HEK293T (cell line): ENCODE data around the gene ITSN1.

ENCODE experiments used
- ARNT ChIP-seq: fragments of 450-650 bp; IDR thresholded peaks from 2 replicates; pipeline ENCODE4 v1.6.1; 2017; ENCODE audit warnings: mild to moderate bottlenecking
- BHLHE40 ChIP-seq: fragments of 450-650 bp; IDR thresholded peaks from 2 replicates; pipeline ENCODE4 v1.6.1; 2016; ENCODE audit warnings: mild to moderate bottlenecking, moderate library complexity, borderline replicate concordance
- CTBP1 ChIP-seq: fragments of 450-650 bp; IDR thresholded peaks from 2 replicates; pipeline ENCODE4 v1.6.1; 2016; ENCODE audit warnings: borderline replicate concordance
- FOXK2 ChIP-seq: fragments of 450-650 bp; IDR thresholded peaks from 2 replicates; pipeline ENCODE4 v1.6.1; 2016; ENCODE audit warnings: mild to moderate bottlenecking
- FOXM1 ChIP-seq: fragments of 450-650 bp; IDR thresholded peaks from 2 replicates; pipeline ENCODE4 v1.6.1; 2017; ENCODE audit warnings: mild to moderate bottlenecking, borderline replicate concordance
- HDGF ChIP-seq: fragments of 450-650 bp; IDR thresholded peaks from 2 replicates; pipeline ENCODE4 v1.6.1; 2017; ENCODE audit warnings: antibody characterized with exemption, borderline replicate concordance
- LEF1 ChIP-seq: fragments of 450-650 bp; IDR thresholded peaks from 2 replicates; pipeline ENCODE4 v1.6.1; 2017; ENCODE audit warnings: mild to moderate bottlenecking, borderline replicate concordance
- PKNOX1 ChIP-seq: fragments of 450-650 bp; IDR thresholded peaks from 2 replicates; pipeline ENCODE4 v1.6.1; 2016
- SP1 ChIP-seq: fragments of 450-650 bp; IDR thresholded peaks from 2 replicates; pipeline ENCODE4 v1.6.1; 2017
- SUZ12 ChIP-seq: fragments of 450-650 bp; IDR thresholded peaks from 2 replicates; pipeline ENCODE4 v1.6.1; 2016; ENCODE audit warnings: mild to moderate bottlenecking

GRCh38 chr21:33870768-33871167 is 228.5 kb downstream of the ITSN1 start:
- TF ChIP-seq FOXK2 (no peak), FOXM1 (no peak), LEF1 (no peak), SP1 (no peak), SUZ12 (no peak), HDGF (no peak), ARNT (no peak), PKNOX1 (no peak), BHLHE40 (no peak), CTBP1 (no peak)
